ENCODE results near the gene LILRA6. TPM values are rescaled to one million over a fixed set of nuclear protein-coding genes. Genes with fewer than 3 reads are reported as not detected.
"Not testable (repeated sequence)": the region's sequence is repeated elsewhere in the genome, so short reads cannot be mapped to it uniquely, and the experiment has no call there.

LILRA6 gene
- total and polyA plus RNA-seq, 3 donors from 2014 or later: 0.37 to 2.7 (median 1.5) TPM

DNA sequence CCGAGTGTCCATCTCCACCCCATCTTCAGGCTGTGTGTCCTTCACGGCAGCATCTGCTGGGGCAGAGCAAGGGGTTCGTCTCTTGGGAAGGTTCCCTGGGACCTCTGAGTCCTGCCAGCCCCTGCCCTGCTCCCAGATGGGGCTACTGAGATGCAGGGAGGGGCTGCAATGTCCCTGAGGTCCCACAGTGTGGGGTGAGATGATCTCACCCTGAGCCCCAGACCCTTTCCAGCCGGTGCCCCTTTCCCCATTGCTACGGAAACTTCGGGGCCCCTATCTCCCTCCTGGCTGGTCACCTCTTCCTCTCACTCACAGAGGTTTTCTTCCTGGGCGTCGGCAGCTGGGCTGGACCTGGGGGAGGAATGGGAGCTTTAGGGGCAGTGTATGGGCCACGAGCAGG is 33.4 kb upstream of the LILRA6 start:
- H3K36me3 ChIP-seq (ENCODE audit: low read depth, missing control alignments): no peaks in the 10 kb centered on the region
- 59 to 62% methylated on average over 4 to 6 of the region's 9 CpGs for WGBS, 2 donors
- no peaks in the 10 kb centered on the region for H3K4me1 ChIP-seq
- H3K4me3 ChIP-seq: no peak overlapping the region
- H3K27me3 ChIP-seq: no peaks in the 10 kb centered on the region
- no peak overlapping the region for H3K27ac ChIP-seq
- no peaks in the 10 kb centered on the region for H3K9me3 ChIP-seq
- intact Hi-C loops (cut with DNase I; ENCODE audit: low total_unique reads): no loop called here
- no peak for DNase-seq
- TF ChIP-seq POLR2A (IDR thresholded peaks at IDR 0.05): no peak
- TF ChIP-seq, protein P1, sequence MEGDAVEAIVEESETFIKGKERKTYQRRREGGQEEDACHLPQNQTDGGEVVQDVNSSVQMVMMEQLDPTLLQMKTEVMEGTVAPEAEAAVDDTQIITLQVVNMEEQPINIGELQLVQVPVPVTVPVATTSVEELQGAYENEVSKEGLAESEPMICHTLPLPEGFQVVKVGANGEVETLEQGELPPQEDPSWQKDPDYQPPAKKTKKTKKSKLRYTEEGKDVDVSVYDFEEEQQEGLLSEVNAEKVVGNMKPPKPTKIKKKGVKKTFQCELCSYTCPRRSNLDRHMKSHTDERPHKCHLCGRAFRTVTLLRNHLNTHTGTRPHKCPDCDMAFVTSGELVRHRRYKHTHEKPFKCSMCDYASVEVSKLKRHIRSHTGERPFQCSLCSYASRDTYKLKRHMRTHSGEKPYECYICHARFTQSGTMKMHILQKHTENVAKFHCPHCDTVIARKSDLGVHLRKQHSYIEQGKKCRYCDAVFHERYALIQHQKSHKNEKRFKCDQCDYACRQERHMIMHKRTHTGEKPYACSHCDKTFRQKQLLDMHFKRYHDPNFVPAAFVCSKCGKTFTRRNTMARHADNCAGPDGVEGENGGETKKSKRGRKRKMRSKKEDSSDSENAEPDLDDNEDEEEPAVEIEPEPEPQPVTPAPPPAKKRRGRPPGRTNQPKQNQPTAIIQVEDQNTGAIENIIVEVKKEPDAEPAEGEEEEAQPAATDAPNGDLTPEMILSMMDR (IDR thresholded peaks at IDR 0.05): no peak

DNA sequence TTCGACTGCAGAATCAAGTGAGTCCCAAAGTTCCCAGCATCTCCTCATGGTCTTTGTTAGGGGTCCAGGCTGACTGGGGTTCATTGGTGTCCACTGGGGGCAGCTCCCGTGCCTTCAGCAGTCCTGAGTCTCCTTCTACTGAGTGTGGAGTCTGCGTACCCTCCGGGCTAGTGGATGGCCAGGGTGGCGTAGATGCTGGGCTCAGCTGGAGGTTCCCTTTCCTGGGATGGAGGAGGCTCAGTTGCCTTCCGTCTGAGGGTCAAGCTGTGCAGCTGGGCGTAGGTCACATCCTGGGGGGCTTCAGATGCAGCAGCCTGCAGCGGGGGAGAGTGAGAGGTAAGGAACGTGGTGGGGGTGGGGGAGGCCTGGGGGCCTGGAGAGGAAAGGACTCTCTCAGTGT is 31.9 kb upstream of the LILRA6 start:
- H3K4me1 ChIP-seq; DNase-seq; H3K9me3 ChIP-seq; H3K27ac ChIP-seq; intact Hi-C loops (cut with DNase I; ENCODE audit: low total_unique reads); H3K4me3 ChIP-seq; H3K27me3 ChIP-seq; H3K36me3 ChIP-seq (ENCODE audit: low read depth, missing control alignments): not testable (repeated sequence)
- WGBS, 2 donors: 73 to 81% methylated on average over 5 to 9 of the region's 9 CpGs

DNA sequence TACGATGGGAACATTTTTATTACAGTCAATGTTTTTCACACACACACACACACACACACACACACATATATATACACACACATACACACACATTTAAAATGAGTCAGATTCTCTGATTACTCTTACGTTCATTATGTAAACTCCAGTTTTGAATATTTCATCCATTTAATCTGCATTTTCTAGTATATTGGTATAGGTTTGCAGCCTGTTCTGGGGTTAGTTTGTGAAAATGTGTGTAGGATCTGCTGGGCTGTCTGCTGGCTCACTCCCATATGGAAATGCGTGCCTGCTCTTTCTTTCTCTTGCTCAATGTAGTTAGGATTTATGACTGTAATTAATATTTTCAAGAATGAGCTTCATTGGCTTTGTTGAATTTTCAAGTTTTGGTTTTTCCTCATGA is 31.2 kb upstream of the LILRA6 start:
- TF ChIP-seq, protein P1 (IDR thresholded peaks at IDR 0.05): no peak
- no peak for TF ChIP-seq POLR2A (IDR thresholded peaks at IDR 0.05)
- no peak for DNase-seq
- Histone ChIP-seq H3K27me3 (no peaks in the 10 kb centered on the region), H3K4me3 (no peak overlapping the region), H3K9me3 (no peaks in the 10 kb centered on the region), H3K36me3 (ENCODE audit: low read depth, missing control alignments) (no peaks in the 10 kb centered on the region), H3K4me1 (no peaks in the 10 kb centered on the region), H3K27ac (no peak overlapping the region)
- WGBS, 2 donors: 69% methylated on average over 3 of the region's 3 CpGs
- intact Hi-C loops (cut with DNase I; ENCODE audit: low total_unique reads): no loop called here

DNA sequence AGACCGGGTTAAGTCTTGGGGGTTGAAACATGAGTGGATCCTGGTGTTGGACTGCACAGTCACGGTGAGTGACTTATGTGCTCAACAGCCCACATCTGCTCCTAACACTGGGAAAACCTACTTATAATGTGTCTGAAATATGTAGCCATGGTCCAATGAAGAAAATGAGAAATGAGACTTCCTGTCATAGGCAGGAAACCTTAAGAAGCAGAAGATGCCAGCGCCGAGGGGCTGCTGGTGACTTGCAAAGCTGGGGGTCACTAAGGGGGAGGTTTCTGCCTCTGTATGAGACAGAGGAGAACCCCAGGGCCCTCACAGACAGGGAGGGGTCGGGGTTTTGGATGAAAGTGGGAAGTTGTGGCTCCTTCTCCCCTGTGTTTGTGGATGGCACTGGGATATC is 29.6 kb upstream of the LILRA6 start:
- H3K9me3 ChIP-seq; H3K27ac ChIP-seq; H3K4me3 ChIP-seq; H3K4me1 ChIP-seq; intact Hi-C loops (cut with DNase I; ENCODE audit: low total_unique reads); H3K36me3 ChIP-seq (ENCODE audit: low read depth, missing control alignments); DNase-seq; H3K27me3 ChIP-seq: not testable (repeated sequence)
- WGBS, 2 donors: 72% methylated on average over 4 to 5 of the region's 5 CpGs

DNA sequence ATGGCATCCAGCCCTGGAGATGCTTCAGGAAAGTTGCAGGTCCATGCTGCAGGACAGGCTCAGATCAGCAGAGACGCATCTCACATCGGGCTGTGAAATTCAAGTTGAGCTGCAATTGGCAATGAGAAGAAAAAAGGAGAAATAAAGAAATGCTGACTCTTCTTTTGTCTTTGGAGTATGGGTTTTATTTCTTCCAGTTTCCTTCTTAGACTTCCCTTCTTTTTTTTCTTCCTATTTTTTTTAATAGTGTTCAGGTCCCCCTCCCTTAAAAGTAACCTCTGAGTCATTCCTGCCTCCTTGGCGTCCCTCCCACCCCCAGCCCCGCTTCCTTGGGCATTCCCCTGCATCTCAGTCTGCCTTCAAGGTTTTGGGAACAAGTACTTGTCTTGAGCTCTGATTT is 29.0 kb upstream of the LILRA6 start:
- DNase-seq; intact Hi-C loops (cut with DNase I; ENCODE audit: low total_unique reads); H3K4me1 ChIP-seq; H3K36me3 ChIP-seq (ENCODE audit: low read depth, missing control alignments); H3K9me3 ChIP-seq; H3K27ac ChIP-seq; H3K4me3 ChIP-seq; H3K27me3 ChIP-seq: not testable (repeated sequence)
- 70 to 71% methylated on average over 4 of the region's 4 CpGs for WGBS, 2 donors

DNA sequence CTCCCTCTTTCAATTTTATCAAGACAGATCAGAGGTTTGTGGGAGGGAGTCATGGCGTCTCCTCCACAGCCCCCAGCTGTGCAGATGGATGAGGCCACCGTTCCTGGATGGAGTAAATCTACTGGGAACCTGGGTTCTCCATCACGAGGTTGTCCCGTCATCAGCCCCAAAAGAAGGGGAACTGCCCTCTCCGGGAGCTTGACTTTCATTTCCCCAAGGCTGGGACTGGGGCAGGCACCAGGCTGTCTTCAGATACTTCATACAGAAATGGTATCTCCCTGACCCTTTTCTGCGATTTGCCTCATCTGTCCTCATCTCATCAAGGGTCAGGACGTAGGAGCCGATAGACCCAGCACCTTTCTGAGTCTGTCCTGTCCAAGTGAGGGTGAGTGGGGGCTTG is 28.5 kb upstream of the LILRA6 start:
- DNase-seq: no peak
- intact Hi-C loops (cut with DNase I; ENCODE audit: low total_unique reads): no loop called here
- Histone ChIP-seq H3K27ac (no peak overlapping the region), H3K27me3 (no peaks in the 10 kb centered on the region), H3K4me3 (no peak overlapping the region), H3K36me3 (ENCODE audit: low read depth, missing control alignments) (no peaks in the 10 kb centered on the region), H3K4me1 (no peaks in the 10 kb centered on the region), H3K9me3 (no peaks in the 10 kb centered on the region)
- TF ChIP-seq POLR2A (IDR thresholded peaks at IDR 0.05): no peak
- TF ChIP-seq, protein P1 (IDR thresholded peaks at IDR 0.05): no peak
- 71% methylated on average over 5 to 8 of the region's 8 CpGs for WGBS, 2 donors
